ENCODE measurements around the gene DUOXA2. TPM values are rescaled to one million over a fixed set of nuclear protein-coding genes. Genes with fewer than 3 reads are reported as not detected.

The DUOXA2 gene
- total RNA-seq, 4 donors from 2014 or later: not detected

DNA sequence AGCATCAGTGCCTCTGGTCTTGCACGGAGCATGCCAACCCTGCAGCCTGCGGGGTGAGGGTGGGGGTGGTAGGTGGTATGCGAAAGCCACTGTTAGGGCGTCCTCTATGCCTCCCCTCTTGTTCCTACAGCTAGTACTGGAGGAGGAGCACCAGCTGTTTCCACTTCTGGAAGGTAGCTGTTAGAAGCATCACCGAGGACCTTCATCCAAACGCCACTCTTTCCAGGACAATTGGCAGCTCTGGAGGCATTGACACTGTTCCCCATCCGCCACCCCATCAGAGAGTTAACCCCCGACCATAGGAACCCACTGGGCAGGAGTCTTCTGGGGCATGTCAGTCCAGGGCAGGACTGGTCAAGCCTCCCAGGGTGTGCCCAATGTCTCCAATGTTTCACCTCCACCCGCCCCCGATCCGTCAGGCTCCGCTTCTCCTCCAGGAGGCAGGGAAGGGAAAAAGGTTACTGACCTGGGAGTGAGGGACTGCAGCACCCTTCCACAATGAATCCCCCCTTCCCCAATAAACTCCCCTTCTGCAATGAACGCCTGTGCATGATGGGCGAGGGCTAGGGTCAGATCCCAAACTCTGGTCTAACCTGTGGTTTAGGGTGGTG is 641 bp upstream of the DUOXA2 start:
- TF ChIP-seq, protein P1, sequence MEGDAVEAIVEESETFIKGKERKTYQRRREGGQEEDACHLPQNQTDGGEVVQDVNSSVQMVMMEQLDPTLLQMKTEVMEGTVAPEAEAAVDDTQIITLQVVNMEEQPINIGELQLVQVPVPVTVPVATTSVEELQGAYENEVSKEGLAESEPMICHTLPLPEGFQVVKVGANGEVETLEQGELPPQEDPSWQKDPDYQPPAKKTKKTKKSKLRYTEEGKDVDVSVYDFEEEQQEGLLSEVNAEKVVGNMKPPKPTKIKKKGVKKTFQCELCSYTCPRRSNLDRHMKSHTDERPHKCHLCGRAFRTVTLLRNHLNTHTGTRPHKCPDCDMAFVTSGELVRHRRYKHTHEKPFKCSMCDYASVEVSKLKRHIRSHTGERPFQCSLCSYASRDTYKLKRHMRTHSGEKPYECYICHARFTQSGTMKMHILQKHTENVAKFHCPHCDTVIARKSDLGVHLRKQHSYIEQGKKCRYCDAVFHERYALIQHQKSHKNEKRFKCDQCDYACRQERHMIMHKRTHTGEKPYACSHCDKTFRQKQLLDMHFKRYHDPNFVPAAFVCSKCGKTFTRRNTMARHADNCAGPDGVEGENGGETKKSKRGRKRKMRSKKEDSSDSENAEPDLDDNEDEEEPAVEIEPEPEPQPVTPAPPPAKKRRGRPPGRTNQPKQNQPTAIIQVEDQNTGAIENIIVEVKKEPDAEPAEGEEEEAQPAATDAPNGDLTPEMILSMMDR (IDR thresholded peaks at IDR 0.05): no peak
- TF ChIP-seq POLR2A (IDR thresholded peaks at IDR 0.05): no peak
- no peak for DNase-seq
- peaks cover 10 to 40% of the 10 kb centered on the region in 2 donors for H3K27me3 ChIP-seq
- H3K27ac ChIP-seq: no peak overlapping the region
- no peaks in the 10 kb centered on the region for H3K36me3 ChIP-seq
- H3K4me1 ChIP-seq: peaks cover 0 to 12% of the 10 kb centered on the region in 2 donors
- no peak overlapping the region for H3K4me3 ChIP-seq
- no peaks in the 10 kb centered on the region for H3K9me3 ChIP-seq
- intact Hi-C loops (cut with DNase I; ENCODE audit: low total_unique reads): no loop called here

DNA sequence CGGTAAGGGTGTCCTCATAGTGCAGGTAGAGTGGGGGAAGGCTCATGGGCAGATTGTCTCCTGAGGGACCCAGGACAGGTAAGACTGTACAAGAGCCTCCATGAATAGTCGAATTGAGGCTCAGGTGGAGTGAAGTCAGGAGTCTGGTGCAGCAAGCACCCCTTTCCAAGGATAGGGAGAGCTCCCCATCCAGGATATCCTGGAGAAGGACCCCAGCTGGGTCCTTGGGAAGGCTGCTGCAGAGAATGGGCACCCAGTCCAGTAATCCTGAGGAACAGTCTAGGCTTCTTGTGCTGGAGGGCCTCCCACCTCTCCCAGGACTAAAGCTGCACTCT is 592 bp downstream of the DUOXA2 start:
- Histone ChIP-seq H3K27me3 (peaks cover 10 to 37% of the 10 kb centered on the region in 2 donors), H3K27ac (no peak overlapping the region), H3K4me3 (no peak overlapping the region), H3K4me1 (peaks cover 0 to 12% of the 10 kb centered on the region in 2 donors), H3K36me3 (no peaks in the 10 kb centered on the region), H3K9me3 (no peaks in the 10 kb centered on the region)
- TF ChIP-seq, protein P1 (IDR thresholded peaks at IDR 0.05): no peak
- TF ChIP-seq POLR2A (IDR thresholded peaks at IDR 0.05): no peak
- intact Hi-C loops (cut with DNase I; ENCODE audit: low total_unique reads): no loop called here
- DNase-seq: no peak

DNA sequence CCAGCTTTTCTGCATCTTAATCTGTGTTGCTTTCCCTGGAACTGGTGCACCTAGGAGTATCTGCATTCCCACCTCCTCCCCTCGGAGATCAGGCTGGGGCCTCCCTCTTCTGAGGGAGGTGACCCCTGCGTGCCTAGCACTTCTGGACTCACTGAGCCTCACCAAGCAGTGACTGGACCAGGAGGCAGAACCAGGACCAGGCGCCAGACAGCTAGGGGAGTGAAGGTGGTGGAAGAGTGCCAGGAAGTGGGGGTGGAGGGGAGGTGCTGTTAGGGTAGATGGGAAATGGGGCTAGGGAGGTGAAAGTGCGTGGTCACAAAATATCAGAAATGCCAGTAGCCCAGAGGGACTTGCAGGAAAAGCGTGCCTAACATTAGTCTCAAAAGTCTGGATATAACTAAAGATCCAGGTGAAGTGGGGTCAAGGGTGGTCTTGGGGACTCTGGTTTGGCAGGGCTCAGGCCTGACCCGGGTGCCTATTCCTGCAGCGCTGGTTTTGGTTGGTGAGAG is 1.2 kb downstream of the DUOXA2 start:
- no peak overlapping the region for H3K4me3 ChIP-seq
- no peak overlapping the region for H3K27ac ChIP-seq
- no peak for TF ChIP-seq POLR2A (IDR thresholded peaks at IDR 0.05)
- TF ChIP-seq, protein P1 (IDR thresholded peaks at IDR 0.05): no peak
- H3K36me3 ChIP-seq: no peaks in the 10 kb centered on the region
- H3K9me3 ChIP-seq: no peaks in the 10 kb centered on the region
- no peak for DNase-seq
- peaks cover 0 to 12% of the 10 kb centered on the region in 2 donors for H3K4me1 ChIP-seq
- H3K27me3 ChIP-seq: peaks cover 10 to 32% of the 10 kb centered on the region in 2 donors
- intact Hi-C loops (cut with DNase I; ENCODE audit: low total_unique reads): no loop called here

DNA sequence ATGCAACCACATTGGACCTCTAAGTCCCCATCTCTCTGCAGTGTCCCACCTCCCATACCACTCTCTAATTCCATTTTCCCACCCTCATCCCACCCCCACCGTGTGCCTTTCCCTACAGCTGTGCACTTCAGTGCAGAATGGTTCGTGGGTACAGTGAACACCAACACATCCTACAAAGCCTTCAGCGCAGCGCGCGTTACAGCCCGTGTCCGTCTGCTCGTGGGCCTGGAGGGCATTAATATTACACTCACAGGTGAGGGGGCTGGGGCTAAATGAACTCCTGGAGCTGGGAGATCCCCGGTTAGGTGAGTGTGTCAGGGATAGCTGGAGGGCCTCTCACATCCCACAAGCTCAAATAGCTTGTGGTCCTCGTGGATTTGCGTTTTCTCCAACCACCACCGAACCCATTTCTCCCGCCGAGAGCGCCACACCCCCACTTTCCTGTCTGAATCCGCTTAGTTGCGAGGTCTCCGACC is 1.9 kb downstream of the DUOXA2 start:
- Histone ChIP-seq H3K9me3 (no peaks in the 10 kb centered on the region), H3K27me3 (peaks cover 10 to 32% of the 10 kb centered on the region in 2 donors), H3K27ac (no peak overlapping the region), H3K36me3 (no peaks in the 10 kb centered on the region), H3K4me1 (peaks cover 0 to 12% of the 10 kb centered on the region in 2 donors), H3K4me3 (no peak overlapping the region)
- DNase-seq: no peak
- TF ChIP-seq, protein P1 (IDR thresholded peaks at IDR 0.05): no peak
- TF ChIP-seq POLR2A (IDR thresholded peaks at IDR 0.05): no peak
- intact Hi-C loops (cut with DNase I; ENCODE audit: low total_unique reads): no loop called here

DNA sequence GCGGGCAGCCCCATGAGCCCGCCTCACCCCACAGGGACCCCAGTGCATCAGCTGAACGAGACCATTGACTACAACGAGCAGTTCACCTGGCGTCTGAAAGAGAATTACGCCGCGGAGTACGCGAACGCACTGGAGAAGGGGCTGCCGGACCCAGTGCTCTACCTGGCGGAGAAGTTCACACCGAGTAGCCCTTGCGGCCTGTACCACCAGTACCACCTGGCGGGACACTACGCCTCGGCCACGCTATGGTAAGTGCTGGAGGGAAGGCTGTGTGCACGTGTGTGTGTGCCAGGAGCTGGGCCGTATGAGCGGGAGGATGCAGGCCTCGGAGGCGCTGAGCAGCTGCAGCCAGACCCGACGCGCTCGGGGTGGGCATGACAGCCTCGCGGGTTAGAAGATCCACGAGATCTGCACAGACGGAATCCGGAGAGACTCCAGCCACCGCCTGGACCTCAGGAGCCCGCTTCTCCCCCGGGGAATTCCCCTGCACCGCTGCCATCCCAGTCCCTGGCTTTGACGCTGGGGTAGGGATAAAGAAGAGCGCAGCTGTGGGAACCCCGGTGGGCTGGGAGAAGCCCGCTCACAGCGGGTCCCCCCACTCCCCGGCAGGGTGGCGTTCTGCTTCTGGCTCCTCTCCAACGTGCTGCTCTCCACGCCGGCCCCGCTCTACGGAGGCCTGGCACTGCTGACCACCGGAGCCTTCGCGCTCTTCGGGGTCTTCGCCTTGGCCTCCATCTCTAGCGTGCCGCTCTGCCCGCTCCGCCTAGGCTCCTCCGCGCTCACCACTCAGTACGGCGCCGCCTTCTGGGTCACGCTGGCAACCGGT is 2.6 kb downstream of the DUOXA2 start:
- no peak overlapping the region for H3K27ac ChIP-seq
- no peak overlapping the region for H3K4me3 ChIP-seq
- no peaks in the 10 kb centered on the region for H3K36me3 ChIP-seq
- H3K4me1 ChIP-seq: peaks cover 0 to 12% of the 10 kb centered on the region in 2 donors
- DNase-seq: no peak
- TF ChIP-seq, protein P1 (IDR thresholded peaks at IDR 0.05): no peak
- TF ChIP-seq POLR2A (IDR thresholded peaks at IDR 0.05): no peak
- no peaks in the 10 kb centered on the region for H3K9me3 ChIP-seq
- H3K27me3 ChIP-seq: peaks cover 10 to 32% of the 10 kb centered on the region in 2 donors
- intact Hi-C loops (cut with DNase I; ENCODE audit: low total_unique reads): no loop called here
